Fibroblast of lung (primary cell): ENCODE measurements around the gene WBP2. TPM values are rescaled to one million over a fixed set of nuclear protein-coding genes. Genes with fewer than 3 reads are reported as not detected.

Experiments
- DNase-seq, 2 donors: peaks; one replicate each; pipeline versions ENCODE4 v3.0.0 to v3.0.0-alpha.2; 2010; ENCODE audit warnings: low read depth in 2 of 2
- H2AFZ ChIP-seq: 2 replicates; pipeline ENCODE4 v1.5.1; 2012; ENCODE audit warnings: low read length, control low read depth, inconsistent platforms
- H3K27ac ChIP-seq: 2 replicates; pipeline ENCODE4 v1.5.1; 2011; ENCODE audit warnings: low read length, control low read depth; ENCODE audit not compliant: insufficient read depth
- H3K27me3 ChIP-seq: 2 replicates; pipeline ENCODE4 v1.5.1; 2011; ENCODE audit warnings: mild to moderate bottlenecking, low read length; ENCODE audit not compliant: control insufficient read depth, insufficient read depth
- H3K36me3 ChIP-seq: 2 replicates; pipeline ENCODE4 v1.5.1; 2011; ENCODE audit warnings: low read length; ENCODE audit not compliant: control insufficient read depth, insufficient read depth
- H3K4me1 ChIP-seq: 2 replicates; pipeline ENCODE4 v1.5.1; 2011; ENCODE audit warnings: low read length; ENCODE audit not compliant: control insufficient read depth, insufficient read depth; ENCODE audit errors: extremely low read depth
- H3K4me2 ChIP-seq: 2 replicates; pipeline ENCODE4 v1.5.1; 2011; ENCODE audit warnings: low read length, control low read depth; ENCODE audit not compliant: insufficient read depth; ENCODE audit errors: extremely low read depth
- H3K4me3 ChIP-seq, 4 experiments: fragments of 200-600 bp in 1 of 4; sonication (generic) in 1 of 4; replicated peaks in 1 of 4; 2 replicates each; pipeline ENCODE4 v1.5.1; 2011 to 2016; ENCODE audit warnings: low read length in 4 of 4, low read depth in 3 of 4, mild to moderate bottlenecking in 3 of 4, control low read depth in 2 of 4, inconsistent platforms in 1 of 4, mixed read lengths in 1 of 4; ENCODE audit not compliant: insufficient read depth in 1 of 4; ENCODE audit errors: control extremely low read depth in 1 of 4
- H3K79me2 ChIP-seq: 2 replicates; pipeline ENCODE4 v1.5.1; 2012; ENCODE audit warnings: mild to moderate bottlenecking, low read length, inconsistent platforms; ENCODE audit not compliant: control insufficient read depth, insufficient read depth
- H3K9ac ChIP-seq: 2 replicates; pipeline ENCODE4 v1.5.1; 2011; ENCODE audit warnings: mild to moderate bottlenecking, low read length, control low read depth; ENCODE audit not compliant: insufficient read depth
- H3K9me3 ChIP-seq: 2 replicates; pipeline ENCODE4 v1.5.1; 2012; ENCODE audit warnings: low read depth, low read length; ENCODE audit not compliant: control insufficient read depth, insufficient read depth
- H4K20me1 ChIP-seq: 2 replicates; pipeline ENCODE4 v1.5.1; 2011; ENCODE audit warnings: low read length; ENCODE audit not compliant: control insufficient read depth, insufficient read depth; ENCODE audit errors: extremely low read depth
- CTCF ChIP-seq, 2 donors: IDR thresholded peaks in 1 of 2; conservative IDR thresholded peaks in 1 of 2; 1 replicate in 1 of 2; 2 replicates in 1 of 2; pipeline ENCODE4 v1.5.1; 2011 to 2012; ENCODE audit warnings: low read length in 2 of 2, control low read depth in 1 of 2, inconsistent platforms in 1 of 2, low read depth in 1 of 2, mild to moderate bottlenecking in 1 of 2
- EZH2 ChIP-seq: IDR thresholded peaks from 2 replicates; pipeline ENCODE4 v1.5.1; 2012; ENCODE audit warnings: low read length, control low read depth, mild to moderate bottlenecking; ENCODE audit errors: missing control alignments
- polyA plus RNA-seq, 2 donors: library from polyadenylated mRNA; depleted of rRNA in 1 of 2; stranded (reverse) in 1 of 2; unstranded in 1 of 2; fragments of >200 nt; gene quantifications; 2 replicates each; pipeline ENCODE4 v1.2.1, GENCODE V29; 2011 to 2012; ENCODE audit warnings: missing spikeins in 1 of 2
- total RNA-seq: library from RNA; depleted of rRNA; stranded (reverse); fragments of >200 nt; gene quantifications from 2 replicates; pipeline ENCODE4 v1.2.1, GENCODE V29; 2014

Gene WBP2
- total and polyA plus RNA-seq, 2 donors (not counting 1 experiment from before 2014, with no cell fraction given) = 39.5 to 53.4 TPM

- no peak overlapping the region for H3K4me2 ChIP-seq
- H4K20me1 ChIP-seq = no peaks in the 10 kb centered on the region
- DNase-seq = no peak
- peaks cover 7% of the 10 kb centered on the region for H3K27me3 ChIP-seq
- H3K79me2 ChIP-seq = no peaks in the 10 kb centered on the region
- peaks cover 4% of the 10 kb centered on the region for H3K4me1 ChIP-seq
- TF ChIP-seq EZH2 (no peak), CTCF (conservative IDR thresholded peaks at IDR 0.05 in 1 of 2, IDR thresholded peaks at IDR 0.05 in 1 of 2; ENCODE audit: low read depth in 1 of 2, low read length in 2 of 2) (no peak)
- H3K36me3 ChIP-seq = no peaks in the 10 kb centered on the region
- H2AFZ ChIP-seq = no peak overlapping the region
- H3K4me3 ChIP-seq = no peak overlapping the region
- no peak overlapping the region for H3K9ac ChIP-seq
- H3K9me3 ChIP-seq = no peaks in the 10 kb centered on the region
- H3K27ac ChIP-seq = no peak overlapping the region
Observed at GRCh38 chr17:75881678-75882454, 26.7 kb upstream of the WBP2 start.

GRCh38 chr17:75880266-75880665, 25.1 kb upstream of the WBP2 start:
- Histone ChIP-seq H3K9ac (no peak overlapping the region), H2AFZ (no peak overlapping the region), H3K27ac (no peak overlapping the region), H3K4me1 (peaks cover 18% of the 10 kb centered on the region), H3K36me3 (no peaks in the 10 kb centered on the region), H3K4me2 (no peak overlapping the region), H3K79me2 (no peaks in the 10 kb centered on the region), H3K9me3 (no peaks in the 10 kb centered on the region), H4K20me1 (no peaks in the 10 kb centered on the region), H3K27me3 (peaks cover 7% of the 10 kb centered on the region), H3K4me3 (no peak overlapping the region)
- TF ChIP-seq EZH2 = no peak
- no peak for TF ChIP-seq CTCF (conservative IDR thresholded peaks at IDR 0.05 in 1 of 2, IDR thresholded peaks at IDR 0.05 in 1 of 2; ENCODE audit: low read depth in 1 of 2, low read length in 2 of 2)
- no peak for DNase-seq

- H2AFZ ChIP-seq = peak within 1 kb of the TSS; percentile 3
- H3K9ac ChIP-seq = peak within 1 kb of the TSS; percentile 58
- peak; percentile 65 for DNase-seq
- H3K9me3 ChIP-seq = no peaks in the 10 kb centered on the region
- TF ChIP-seq CTCF (conservative IDR thresholded peaks at IDR 0.05 in 1 of 2, IDR thresholded peaks at IDR 0.05 in 1 of 2; ENCODE audit: low read depth in 1 of 2, low read length in 2 of 2) (peak; percentile 18 to 30), EZH2 (no peak)
- H3K4me2 ChIP-seq = peak within 1 kb of the TSS; percentile 73
- H3K79me2 ChIP-seq = no peaks in the 10 kb centered on the region
- H3K36me3 ChIP-seq = no peaks in the 10 kb centered on the region
- H3K4me3 ChIP-seq = peak within 1 kb of the TSS; percentile 32 to 68 (median 45)
- H4K20me1 ChIP-seq = no peaks in the 10 kb centered on the region
- peaks cover 18% of the 10 kb centered on the region for H3K4me1 ChIP-seq
- peaks cover 7% of the 10 kb centered on the region for H3K27me3 ChIP-seq
- H3K27ac ChIP-seq = peak within 1 kb of the TSS; percentile 76
Observed at GRCh38 chr17:75878174-75878998, 23.3 kb upstream of the WBP2 start, which contains the start of gene TRIM47. TSS of gene TRIM47 (minus strand) at chr17:75878581. CDS start at chr17:75878548, 33 bp downstream.
